Endodermal cell (in vitro differentiated cells): ENCODE results near the gene GPC6. TPM values are rescaled to one million over a fixed set of nuclear protein-coding genes. Genes with fewer than 3 reads are reported as not detected.

Source experiments
- DNase-seq: peaks from one replicate; pipeline ENCODE4 v3.0.0-alpha.2; 2017
- H3K27ac ChIP-seq: 2 replicates; pipeline ENCODE4 v1.5.1; 2013; ENCODE audit warnings: mild to moderate bottlenecking, low read depth, low read length, moderate library complexity
- H3K27me3 ChIP-seq: 2 replicates; pipeline ENCODE4 v1.6.1; 2013; ENCODE audit warnings: mild to moderate bottlenecking, low read length, moderate library complexity; ENCODE audit not compliant: insufficient read depth, control insufficient read depth, poor library complexity, severe bottlenecking
- H3K36me3 ChIP-seq: 2 replicates; pipeline ENCODE4 v1.7.0; 2013; ENCODE audit warnings: mild to moderate bottlenecking, low read length, moderate library complexity; ENCODE audit not compliant: control insufficient read depth, insufficient read depth
- H3K4me1 ChIP-seq: one replicate; pipeline ENCODE4 v1.7.0; 2013; ENCODE audit warnings: low read length; ENCODE audit not compliant: control insufficient read depth, insufficient read depth
- H3K4me3 ChIP-seq: 2 replicates; pipeline ENCODE4 v1.5.1; 2013; ENCODE audit warnings: mild to moderate bottlenecking, low read length, moderate library complexity
- H3K9ac ChIP-seq: 2 replicates; pipeline ENCODE4 v1.6.1; 2013; ENCODE audit warnings: mild to moderate bottlenecking, low read length, moderate library complexity; ENCODE audit not compliant: poor library complexity, severe bottlenecking; ENCODE audit errors: extremely low read depth
- H3K9me3 ChIP-seq: 2 replicates; pipeline ENCODE4 v1.6.1; 2013; ENCODE audit warnings: mild to moderate bottlenecking, low read length, moderate library complexity; ENCODE audit not compliant: control insufficient read depth
- H3K27ac Mint-ChIP-seq: 2 replicates; pipeline ENCODE4 v1.8.0; 2020; ENCODE audit warnings: mixed read lengths
- H3K27me3 Mint-ChIP-seq: 2 replicates; pipeline ENCODE4 v1.8.0; 2021; ENCODE audit warnings: mild to moderate bottlenecking, mixed read lengths; ENCODE audit not compliant: insufficient read depth
- H3K36me3 Mint-ChIP-seq: 2 replicates; pipeline ENCODE4 v1.8.0; 2020; ENCODE audit warnings: low read depth, mixed read lengths
- H3K4me1 Mint-ChIP-seq: 2 replicates; pipeline ENCODE4 v1.8.0; 2020; ENCODE audit warnings: mixed read lengths
- H3K4me3 Mint-ChIP-seq: 2 replicates; pipeline ENCODE4 v1.8.0; 2020; ENCODE audit warnings: mild to moderate bottlenecking, moderate library complexity, mixed read lengths
- H3K9me3 Mint-ChIP-seq: 2 replicates; pipeline ENCODE4 v1.8.0; 2020; ENCODE audit warnings: mild to moderate bottlenecking, mixed read lengths
- WGBS, 2 experiments: methylation state at CpG; one replicate each; pipeline versions ENCODE4 v1.1.5 to v1.1.7; 2013; ENCODE audit warnings: missing lambda C conversion rate in 2 of 2, mixed read lengths in 1 of 2; ENCODE audit not compliant: insufficient coverage in 1 of 2, insufficient read length in 1 of 2; 5-methylcytosine and 5-hydroxymethylcytosine counted together
- total RNA-seq, 2 donors: library from RNA; stranded (reverse); fragmentation: NEBNext Ultra II Directional in 1 of 2; extraction: Animal tissue kit (Norgen Biotek cat#: 25700) in 1 of 2; gene quantifications; 2 replicates in 1 of 2; 3 replicates in 1 of 2; pipeline ENCODE4 v1.2.1, GENCODE V29; 2021
- TF ChIP-seq, protein P1 (sequence below): fragments of 200-600 bp; sonication (generic); conservative IDR thresholded peaks from 2 replicates; pipeline ENCODE4 v1.5.0; 2021; ENCODE audit warnings: antibody characterized with exemption, mild to moderate bottlenecking

Gene GPC6
- total RNA-seq, 2 donors from 2014 or later: 69.6 to 80.4 TPM

DNA sequence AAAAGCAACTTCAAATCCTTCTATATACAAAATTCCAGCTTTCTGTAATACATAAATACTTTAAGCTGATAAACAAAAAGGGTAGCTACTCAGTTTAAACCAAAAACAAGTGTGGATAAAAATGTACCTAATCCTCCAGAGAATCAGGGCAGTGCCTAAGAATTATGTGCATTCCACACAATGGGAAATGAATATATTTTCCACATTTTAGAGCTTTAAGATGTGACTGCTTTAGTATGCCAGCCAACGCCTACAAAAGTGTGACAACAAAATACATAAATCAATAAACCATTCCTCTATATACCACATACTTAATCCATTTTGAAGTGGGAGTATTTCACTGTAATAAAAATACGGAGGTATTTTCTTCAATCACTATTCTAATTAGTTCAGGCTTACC lies 977.6 kb downstream of the GPC6 start:
- Histone ChIP-seq H3K27ac (no peak overlapping the region), H3K36me3 (no peaks in the 10 kb centered on the region), H3K9me3 (no peaks in the 10 kb centered on the region), H3K4me1 (no peaks in the 10 kb centered on the region), H3K9ac (no peak overlapping the region), H3K4me3 (no peak overlapping the region), H3K27me3 (no peaks in the 10 kb centered on the region)
- H3K9me3 Mint-ChIP-seq: no peaks in the 10 kb centered on the region
- DNase-seq: no peak
- H3K36me3 Mint-ChIP-seq: peaks cover 2% of the 10 kb centered on the region
- H3K4me1 Mint-ChIP-seq: no peaks in the 10 kb centered on the region
- 91% methylated on average over 2 of the region's 2 CpGs; no CpG with 5 or more reads in 1 of the 2 experiments for WGBS, 2 experiments
- no peak overlapping the region for H3K4me3 Mint-ChIP-seq
- H3K27ac Mint-ChIP-seq: no peak overlapping the region
- no peaks in the 10 kb centered on the region for H3K27me3 Mint-ChIP-seq
- TF ChIP-seq, protein P1, sequence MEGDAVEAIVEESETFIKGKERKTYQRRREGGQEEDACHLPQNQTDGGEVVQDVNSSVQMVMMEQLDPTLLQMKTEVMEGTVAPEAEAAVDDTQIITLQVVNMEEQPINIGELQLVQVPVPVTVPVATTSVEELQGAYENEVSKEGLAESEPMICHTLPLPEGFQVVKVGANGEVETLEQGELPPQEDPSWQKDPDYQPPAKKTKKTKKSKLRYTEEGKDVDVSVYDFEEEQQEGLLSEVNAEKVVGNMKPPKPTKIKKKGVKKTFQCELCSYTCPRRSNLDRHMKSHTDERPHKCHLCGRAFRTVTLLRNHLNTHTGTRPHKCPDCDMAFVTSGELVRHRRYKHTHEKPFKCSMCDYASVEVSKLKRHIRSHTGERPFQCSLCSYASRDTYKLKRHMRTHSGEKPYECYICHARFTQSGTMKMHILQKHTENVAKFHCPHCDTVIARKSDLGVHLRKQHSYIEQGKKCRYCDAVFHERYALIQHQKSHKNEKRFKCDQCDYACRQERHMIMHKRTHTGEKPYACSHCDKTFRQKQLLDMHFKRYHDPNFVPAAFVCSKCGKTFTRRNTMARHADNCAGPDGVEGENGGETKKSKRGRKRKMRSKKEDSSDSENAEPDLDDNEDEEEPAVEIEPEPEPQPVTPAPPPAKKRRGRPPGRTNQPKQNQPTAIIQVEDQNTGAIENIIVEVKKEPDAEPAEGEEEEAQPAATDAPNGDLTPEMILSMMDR: no peak

DNA sequence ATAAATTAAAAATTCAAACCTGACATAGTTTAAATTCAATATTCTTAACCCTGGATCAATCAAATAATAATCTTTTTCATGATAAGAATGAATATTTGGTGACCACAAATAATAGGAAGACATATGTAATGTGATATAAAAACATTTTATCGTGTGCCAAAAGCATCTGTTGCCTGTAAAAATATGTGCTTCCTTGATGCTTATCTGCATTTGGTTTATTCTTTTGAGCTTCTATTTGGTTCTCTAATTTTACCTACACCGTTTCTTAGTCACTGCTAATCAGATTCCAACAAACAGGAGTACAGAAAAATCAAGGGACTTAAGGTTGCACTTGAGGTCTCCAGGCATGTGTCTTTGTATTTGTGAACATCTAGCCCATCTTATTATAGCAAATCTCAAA lies 978.3 kb downstream of the GPC6 start:
- H3K4me3 ChIP-seq: no peak overlapping the region
- TF ChIP-seq, protein P1: no peak

DNA sequence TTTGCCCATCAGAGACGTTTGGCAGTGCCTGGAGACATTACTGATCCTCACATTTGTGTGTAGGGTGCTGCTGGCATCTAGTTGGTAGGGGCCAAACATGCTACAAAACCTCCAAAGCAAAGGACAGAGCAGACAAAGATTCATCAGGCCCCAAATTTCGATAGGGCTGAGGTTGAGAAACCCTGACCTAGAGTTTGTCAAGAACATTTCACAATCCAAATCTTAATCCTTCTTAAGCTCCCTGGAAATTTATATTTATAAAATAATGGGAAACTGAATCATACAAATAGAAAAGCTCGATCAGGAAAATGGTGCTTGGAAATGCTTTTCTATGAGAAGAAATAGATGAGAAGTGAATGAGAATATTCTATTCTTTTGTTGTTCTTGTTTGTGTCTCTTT lies 979.3 kb downstream of the GPC6 start:
- H3K27me3 Mint-ChIP-seq: no peaks in the 10 kb centered on the region
- Histone ChIP-seq H3K9ac (no peak overlapping the region), H3K4me3 (no peak overlapping the region), H3K27ac (no peak overlapping the region), H3K9me3 (no peaks in the 10 kb centered on the region), H3K36me3 (no peaks in the 10 kb centered on the region), H3K4me1 (no peaks in the 10 kb centered on the region), H3K27me3 (no peaks in the 10 kb centered on the region)
- 90 to 94% methylated on average over 1 to 3 of the region's 3 CpGs for whole genome bisulfite sequencing, 2 experiments
- no peaks in the 10 kb centered on the region for H3K4me1 Mint-ChIP-seq
- TF ChIP-seq, protein P1: no peak
- no peaks in the 10 kb centered on the region for H3K9me3 Mint-ChIP-seq
- H3K4me3 Mint-ChIP-seq: no peak overlapping the region
- H3K27ac Mint-ChIP-seq: no peak overlapping the region
- DNase-seq: no peak
- peaks cover 2% of the 10 kb centered on the region for H3K36me3 Mint-ChIP-seq

More for the DNA sequence above, 978.3 kb downstream of the GPC6 start:
- peaks cover 2% of the 10 kb centered on the region for H3K36me3 Mint-ChIP-seq
- no peaks in the 10 kb centered on the region for H3K27me3 Mint-ChIP-seq
- H3K27ac Mint-ChIP-seq: no peak overlapping the region
- no peaks in the 10 kb centered on the region for H3K4me1 Mint-ChIP-seq
- Histone ChIP-seq H3K27ac (no peak overlapping the region), H3K9me3 (no peaks in the 10 kb centered on the region), H3K27me3 (no peaks in the 10 kb centered on the region), H3K9ac (no peak overlapping the region), H3K36me3 (no peaks in the 10 kb centered on the region), H3K4me1 (no peaks in the 10 kb centered on the region)
- no peak overlapping the region for H3K4me3 Mint-ChIP-seq
- DNase-seq: no peak
- H3K9me3 Mint-ChIP-seq: no peaks in the 10 kb centered on the region
- 95 to 100% methylated on average over 1 to 2 of the region's 2 CpGs for WGBS, 2 experiments
